Measurements from ENCODE around the gene TCEA2.
"Not testable (repeated sequence)": the region's sequence is repeated elsewhere in the genome, so short reads cannot be mapped to it uniquely, and the experiment has no call there.

The TCEA2 gene

DNA sequence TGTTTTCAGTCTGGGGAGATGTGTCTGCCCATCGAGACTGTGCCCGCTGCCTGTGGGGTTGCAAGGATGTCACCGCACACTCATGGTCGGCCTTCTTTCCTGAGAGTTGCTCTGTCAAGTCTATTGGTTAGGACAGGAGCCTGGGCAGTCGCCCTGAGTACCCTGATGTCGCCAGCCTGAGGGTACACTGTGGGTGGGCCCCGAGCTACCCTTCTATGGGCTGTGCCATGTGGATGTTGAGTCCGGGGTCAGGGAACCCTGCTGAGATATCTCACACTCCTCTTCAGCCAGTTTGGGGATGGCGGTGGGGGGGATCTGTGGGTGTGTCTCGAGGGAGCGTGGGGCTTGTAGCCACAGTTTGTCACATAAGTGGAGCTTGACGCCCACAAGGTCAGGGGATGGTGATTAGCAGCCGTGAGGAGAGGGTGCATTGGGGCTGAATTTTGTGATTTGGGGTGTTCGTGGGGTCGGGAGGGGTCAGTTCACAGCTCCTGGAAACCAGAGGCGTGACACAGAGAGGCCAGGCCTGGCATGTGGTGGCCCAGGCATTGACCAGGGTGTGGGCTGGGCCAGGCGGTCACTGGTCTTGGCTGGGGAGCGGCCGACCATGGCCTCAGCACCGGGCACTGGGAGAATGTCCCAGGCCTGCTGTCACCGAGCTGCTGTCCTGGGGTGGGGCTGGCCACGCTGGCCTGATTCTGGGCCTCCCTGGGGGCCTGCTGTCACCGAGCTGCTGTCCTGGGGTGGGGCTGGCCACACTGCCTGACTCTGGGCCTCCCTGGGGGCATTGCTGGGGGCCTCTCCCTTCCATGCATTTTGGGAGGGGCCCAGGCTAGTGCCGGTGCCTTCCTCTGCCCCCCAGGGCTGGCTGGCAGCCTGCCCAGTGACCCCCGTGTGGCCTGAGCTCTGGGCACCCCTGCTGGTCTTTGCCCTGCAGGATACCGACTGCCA lies 46.0 kb downstream of the TCEA2 start:
- no peak for DNase-seq (ENCODE audit: low read depth)

- no peak for DNase-seq (ENCODE audit: low read depth)
Measured at GRCh38 chr20:64109831-64110391, 46.9 kb downstream of the TCEA2 start.

DNA sequence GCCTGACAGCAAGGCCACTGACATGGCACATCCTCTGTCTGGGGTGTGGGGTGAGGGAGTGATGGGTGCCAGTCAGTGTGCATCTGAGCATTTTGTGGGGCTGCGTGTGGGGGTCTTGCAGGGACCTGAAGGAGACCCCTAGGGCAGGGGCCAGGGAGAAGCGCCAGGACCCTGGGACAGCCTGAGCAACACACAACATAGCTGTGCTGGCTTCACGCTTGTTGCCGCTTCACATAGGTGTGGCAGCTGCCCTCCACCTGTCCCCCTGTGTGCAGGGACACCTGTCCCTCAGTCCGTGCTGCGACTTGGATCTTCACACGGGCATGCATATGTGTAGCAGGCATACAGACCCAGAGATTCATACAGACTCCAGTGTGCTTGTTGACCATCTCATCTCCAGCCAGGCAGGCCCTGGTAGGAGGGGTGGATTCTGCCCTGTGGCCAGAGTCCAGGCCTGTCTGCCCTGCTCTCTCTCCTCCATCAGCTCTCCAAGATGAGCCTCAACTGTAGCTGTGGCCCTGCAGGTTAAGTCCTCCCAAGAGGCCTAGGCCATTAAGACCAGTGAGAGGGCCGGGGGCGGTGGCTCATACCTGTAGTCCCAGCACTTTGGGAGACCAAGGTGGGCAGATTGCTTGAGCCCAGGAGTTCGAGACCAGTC lies 47.5 kb downstream of the TCEA2 start:
- DNase-seq (ENCODE audit: low read depth) = no peak

DNA sequence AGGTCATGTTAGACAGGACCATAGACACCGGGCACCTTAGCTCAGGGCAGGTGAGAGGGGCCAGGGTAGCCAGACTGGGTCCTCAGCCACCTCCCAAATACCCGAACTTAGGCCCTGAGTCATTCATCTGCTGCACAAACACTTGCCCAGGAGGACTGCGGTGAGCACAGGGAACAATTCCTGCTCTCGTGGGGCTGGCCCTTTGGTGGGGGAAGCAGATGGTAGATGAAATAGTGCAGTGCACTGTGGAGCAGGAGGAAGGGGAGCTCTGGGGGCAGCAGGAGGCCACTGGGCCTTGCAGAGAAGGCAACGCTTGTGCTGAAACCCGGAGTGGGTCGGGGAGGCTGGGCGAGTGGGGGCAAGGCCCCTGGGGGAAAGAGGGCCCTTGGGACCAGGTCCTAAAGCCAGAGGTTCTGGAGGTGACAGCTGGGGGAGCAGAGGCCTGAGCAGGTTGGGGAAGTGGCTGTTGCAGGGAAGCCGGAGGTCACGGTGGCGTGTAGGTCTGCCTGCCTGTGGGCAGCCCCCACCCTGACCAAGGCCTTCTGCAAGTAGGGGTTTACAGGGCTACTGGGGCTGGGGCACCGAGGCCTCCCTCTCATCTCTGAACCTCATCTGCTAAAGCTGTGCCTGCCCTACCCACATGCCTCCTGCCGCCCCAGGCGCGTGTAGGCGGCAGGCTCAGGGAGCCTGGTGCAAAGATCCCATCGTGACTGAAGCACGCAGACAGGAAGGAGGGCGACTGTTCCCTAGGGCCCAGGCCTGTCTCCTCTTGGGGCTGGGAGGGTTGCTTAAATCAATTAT lies 49.0 kb downstream of the TCEA2 start:
- no peak for DNase-seq (ENCODE audit: low read depth)

DNA sequence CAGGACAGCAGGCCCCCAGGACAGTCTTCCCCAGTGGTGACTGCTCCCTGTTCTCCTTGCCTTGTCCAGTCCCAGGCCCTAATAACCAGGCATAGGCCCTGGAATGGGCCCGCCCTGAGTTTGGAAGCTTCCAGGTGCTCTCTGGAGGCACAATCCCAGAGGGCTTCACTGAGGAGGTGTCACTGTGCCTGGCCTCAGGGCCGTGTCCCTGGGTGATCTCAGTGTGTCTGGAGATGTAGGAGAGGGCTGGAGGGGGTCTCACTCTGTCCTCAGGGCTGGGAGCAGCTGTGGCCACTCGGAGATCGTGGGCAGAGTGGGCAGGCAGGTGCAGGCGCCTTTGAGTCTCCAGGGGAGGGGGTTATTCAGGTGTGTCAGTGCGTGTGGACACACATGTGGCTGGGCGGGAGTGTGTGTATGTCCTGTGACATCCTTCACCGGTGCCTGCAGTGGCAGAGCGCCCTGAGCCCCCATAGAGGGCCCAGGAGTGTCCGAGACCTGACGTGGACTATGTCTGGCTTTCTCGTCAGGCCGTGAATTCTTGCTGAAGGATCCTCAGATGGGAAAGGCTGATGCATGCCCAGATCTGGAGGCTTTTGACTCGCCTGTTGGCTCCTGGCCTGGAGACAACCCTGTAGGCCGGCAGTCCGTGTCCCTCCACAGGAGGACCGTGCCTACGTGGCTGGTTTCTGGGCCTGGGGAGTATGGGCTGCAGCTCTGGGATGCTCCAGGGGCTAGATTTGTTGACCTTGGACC lies 49.9 kb downstream of the TCEA2 start:
- no peak for DNase-seq (ENCODE audit: low read depth)

GRCh38 chr20:64113444-64113775 lies 50.4 kb downstream of the TCEA2 start:
- no peak for DNase-seq (ENCODE audit: low read depth)

GRCh38 chr20:64113796-64114355 lies 50.9 kb downstream of the TCEA2 start:
- DNase-seq (ENCODE audit: low read depth) = no peak

DNA sequence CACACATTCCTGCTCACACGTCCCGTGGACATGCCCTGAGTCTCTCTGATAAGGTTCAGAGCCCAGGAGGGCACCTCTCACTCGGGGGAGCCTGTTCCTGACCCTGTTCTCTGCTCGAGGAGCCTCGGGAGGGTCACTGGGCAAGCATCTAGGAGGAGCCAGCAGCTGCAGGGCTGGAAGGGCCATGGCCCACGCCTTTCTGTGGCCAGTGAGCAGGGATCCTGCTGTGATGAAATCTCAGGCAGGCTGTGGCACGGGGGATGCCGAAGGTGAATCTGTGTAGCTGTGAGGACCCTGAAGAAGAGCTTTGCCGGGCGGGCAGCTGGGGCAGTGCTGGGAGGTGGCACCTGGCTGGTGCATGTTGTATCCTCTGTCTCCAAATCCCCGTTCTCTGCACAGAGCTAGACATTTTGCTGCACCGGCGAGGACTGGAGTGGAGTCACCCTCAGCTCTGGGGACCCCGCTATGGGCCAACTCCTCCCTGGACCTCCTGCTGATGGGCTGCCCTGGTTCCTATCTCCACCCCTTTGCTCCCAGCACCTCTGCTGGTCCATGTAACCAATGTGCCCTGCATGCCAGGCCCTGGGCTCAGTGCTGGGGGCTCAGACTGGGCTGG lies 51.5 kb downstream of the TCEA2 start:
- DNase-seq (ENCODE audit: low read depth) = no peak

DNA sequence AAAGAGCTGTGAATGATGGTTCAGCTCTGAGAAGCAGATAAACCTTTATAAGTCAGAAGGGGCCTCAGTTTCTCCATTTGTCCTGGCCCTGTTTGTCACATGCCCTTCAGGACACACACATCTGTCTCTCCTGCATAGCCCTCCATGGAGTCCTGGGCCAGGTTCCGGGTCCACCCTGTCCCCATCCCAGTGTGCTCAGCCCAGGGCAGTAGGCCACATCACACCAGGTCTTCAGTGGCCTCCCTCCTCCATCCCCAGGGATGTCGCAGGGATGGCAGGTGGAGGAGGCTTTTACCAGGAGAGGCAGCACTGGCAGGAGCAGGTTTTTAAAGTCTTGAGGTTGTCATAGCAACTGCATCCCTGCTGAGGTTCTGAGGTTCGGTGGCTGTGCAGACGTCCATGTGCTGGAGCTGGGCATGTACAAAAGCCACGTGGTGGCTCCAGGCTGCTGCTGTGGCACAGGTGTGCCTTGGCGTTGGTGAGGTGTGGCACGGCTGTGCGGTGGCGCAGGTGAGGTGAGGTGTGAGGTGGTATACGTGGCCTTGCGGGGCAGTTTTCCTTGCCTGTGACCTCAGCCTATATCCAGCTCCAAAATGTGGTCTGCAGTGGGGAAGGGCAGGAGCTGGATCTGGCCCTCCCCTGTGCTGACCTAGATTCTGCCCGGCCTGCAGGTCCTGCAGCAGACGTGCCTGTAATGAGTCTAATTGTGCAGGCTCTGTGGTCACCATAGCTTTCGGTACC lies 52.3 kb downstream of the TCEA2 start:
- DNase-seq (ENCODE audit: low read depth) = no peak

DNA sequence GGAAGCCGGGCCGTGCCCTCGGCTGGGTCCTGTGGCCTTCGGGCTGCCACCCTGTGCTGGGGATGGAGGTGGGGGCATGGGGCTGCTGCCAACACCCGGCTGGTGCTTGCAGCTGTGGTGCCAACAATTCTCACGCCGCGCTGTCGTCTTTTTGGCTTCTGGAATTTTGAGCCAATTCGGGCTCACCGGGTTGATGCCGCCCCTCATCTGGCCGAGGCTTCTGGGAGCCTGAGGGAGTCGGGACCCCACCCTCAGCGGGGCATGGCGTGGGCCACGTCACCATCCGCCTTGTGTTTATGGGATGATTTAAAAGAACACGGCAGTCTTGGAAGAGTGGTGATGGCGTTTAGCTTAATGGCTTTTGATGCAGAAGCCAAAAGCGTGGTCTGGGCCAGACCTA lies 53.0 kb downstream of the TCEA2 start:
- DNase-seq (ENCODE audit: low read depth) = no peak

DNA sequence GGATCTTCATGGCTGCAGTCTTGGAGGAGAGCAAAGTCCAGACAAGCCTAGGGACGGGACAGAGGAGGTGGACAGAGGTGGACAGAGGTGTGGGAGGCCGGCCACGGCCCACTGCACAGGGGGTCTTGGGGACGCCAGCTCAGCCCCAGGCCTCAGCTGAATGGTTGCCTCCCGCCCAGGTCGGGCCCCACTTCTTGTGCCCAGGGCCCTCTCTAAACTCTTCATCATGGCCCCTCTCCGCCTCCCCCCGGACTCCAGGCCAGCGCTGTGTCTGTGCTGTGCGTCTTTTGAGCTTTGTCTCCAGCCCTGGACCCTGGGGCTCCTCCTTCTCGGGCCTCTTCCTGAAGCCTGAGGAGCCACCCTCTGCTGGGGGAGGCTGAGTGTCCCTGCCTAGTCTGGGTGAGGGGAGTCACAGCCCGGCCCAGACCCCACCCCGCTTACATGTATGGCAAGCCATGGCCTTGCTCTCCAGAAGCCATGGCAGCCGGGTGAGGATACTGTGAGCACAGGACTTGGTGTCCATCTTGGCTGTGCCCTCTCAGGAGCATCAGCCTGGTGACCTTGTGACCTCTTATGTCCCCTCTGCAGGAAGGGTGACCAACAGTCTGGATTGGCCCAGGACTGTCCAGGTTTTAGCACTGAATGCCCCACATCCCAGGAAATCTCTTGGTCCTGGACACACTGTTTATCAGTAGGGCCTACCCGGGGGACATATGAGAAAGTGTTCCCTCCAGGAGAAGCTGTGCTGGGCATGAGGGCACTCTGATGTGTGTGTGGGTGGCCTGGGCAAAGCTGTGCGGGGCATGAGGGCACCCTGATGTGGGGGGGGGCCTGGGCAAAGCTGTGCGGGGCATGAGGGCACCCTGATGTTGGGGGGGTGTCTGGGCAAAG lies 53.8 kb downstream of the TCEA2 start:
- DNase-seq (ENCODE audit: low read depth) = no peak

- not testable (repeated sequence) for DNase-seq (ENCODE audit: low read depth)
Measured at GRCh38 chr20:64117432-64117777, 54.4 kb downstream of the TCEA2 start.

- no peak for DNase-seq (ENCODE audit: low read depth)
Measured at GRCh38 chr20:64119301-64119680, 56.3 kb downstream of the TCEA2 start.

GRCh38 chr20:64119681-64120341 lies 56.8 kb downstream of the TCEA2 start:
- no peak for DNase-seq (ENCODE audit: low read depth)

- DNase-seq (ENCODE audit: low read depth) = no peak
Measured at GRCh38 chr20:64121586-64121985, 58.6 kb downstream of the TCEA2 start.
